NT2/D1 (cell line): ENCODE data around the gene KDM4C.

ENCODE experiments used
- SUZ12 ChIP-seq: IDR thresholded peaks from 2 replicates; pipeline ENCODE4 v1.6.1; 2011; ENCODE audit not compliant: insufficient read length, insufficient read depth; ENCODE audit errors: extremely low read depth
- YY1 ChIP-seq: IDR thresholded peaks from 2 replicates; pipeline ENCODE4 v1.6.1; 2011; ENCODE audit not compliant: insufficient read length, insufficient read depth
- ZNF274 ChIP-seq: IDR thresholded peaks from 2 replicates; pipeline ENCODE4 v1.6.1; 2011; ENCODE audit warnings: mild to moderate bottlenecking, low read depth, low read length

DNA sequence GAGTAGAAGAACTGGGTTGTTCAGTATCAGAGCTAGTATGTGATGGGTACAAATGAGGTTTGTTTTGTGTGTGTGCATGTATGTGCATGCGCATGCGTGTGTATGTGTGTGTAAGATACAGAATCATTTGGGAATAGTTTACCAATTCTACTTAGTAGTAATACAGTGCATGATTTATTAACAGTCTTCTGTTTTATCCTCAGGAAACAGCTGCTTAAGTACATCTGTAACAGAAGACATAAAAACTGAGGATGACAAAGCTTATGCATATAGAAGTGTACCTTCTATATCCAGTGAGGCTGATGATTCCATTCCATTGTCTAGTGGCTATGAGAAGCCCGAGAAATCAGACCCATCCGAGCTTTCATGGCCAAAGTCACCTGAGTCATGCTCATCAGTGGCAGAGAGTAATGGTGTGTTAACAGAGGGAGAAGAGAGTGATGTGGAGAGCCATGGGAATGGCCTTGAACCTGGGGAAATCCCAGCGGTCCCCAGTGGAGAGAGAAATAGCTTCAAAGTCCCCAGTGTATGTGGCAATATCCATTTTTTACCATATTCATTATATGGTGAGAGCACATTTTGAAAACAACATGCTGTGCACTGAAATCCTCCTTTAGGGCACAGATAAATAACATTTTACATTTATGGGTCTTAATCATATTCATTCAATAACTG, 228.5 kb downstream of the KDM4C start:
- TF ChIP-seq YY1 (no peak), ZNF274 (no peak), SUZ12 (no peak)
